Stimulated activated memory B cell treated with anti-CD40 and anti-IgM and Interleukin-4, amounts not matched to agents 10 μg/mL and 1 μg/mL and 100 μg/mL, for 72 hours (primary cell): Measurements from ENCODE around the gene MRPL19.

Source experiments
- ATAC-seq: fragments of 150-1000 bp; cut with Tn5 transposase; 2 replicates; pipeline ENCODE4 v1.10.0; 2021
- H3K27ac Mint-ChIP-seq: one replicate; pipeline ENCODE4 v1.8.0; 2022; ENCODE audit warnings: mild to moderate bottlenecking, mixed read lengths
- H3K27me3 Mint-ChIP-seq: one replicate; pipeline ENCODE4 v1.8.0; 2022; ENCODE audit warnings: mixed read lengths
- H3K36me3 Mint-ChIP-seq: one replicate; pipeline ENCODE4 v1.8.0; 2022; ENCODE audit warnings: mixed read lengths
- H3K4me1 Mint-ChIP-seq: one replicate; pipeline ENCODE4 v1.8.0; 2022; ENCODE audit warnings: mixed read lengths
- H3K4me3 Mint-ChIP-seq: one replicate; pipeline ENCODE4 v1.8.0; 2022; ENCODE audit warnings: mild to moderate bottlenecking, moderate library complexity, mixed read lengths
- H3K9me3 Mint-ChIP-seq: one replicate; pipeline ENCODE4 v1.8.0; 2022; ENCODE audit warnings: mixed read lengths

MRPL19 gene

GRCh38 chr2:75646583-75647425 is at the start of gene MRPL19:
Gene MRPL19 (plus strand): TSS chr2:75646783. CDS start chr2:75646808, 25 bp downstream.
- no peaks in the 10 kb centered on the region for H3K27me3 Mint-ChIP-seq
- H3K9me3 Mint-ChIP-seq, result no peaks in the 10 kb centered on the region
- ATAC-seq, result peak; percentile 97
- H3K4me1 Mint-ChIP-seq, result peaks cover 26% of the 10 kb centered on the region
- H3K36me3 Mint-ChIP-seq, result peaks cover 12% of the 10 kb centered on the region
- peak within 1 kb of the TSS; percentile 97 for H3K4me3 Mint-ChIP-seq
- peak within 1 kb of the TSS; percentile 99 for H3K27ac Mint-ChIP-seq

- Mint-ChIP-seq H3K36me3 (no peaks in the 10 kb centered on the region), H3K4me1 (no peaks in the 10 kb centered on the region), H3K4me3 (no peak overlapping the region), H3K9me3 (no peaks in the 10 kb centered on the region), H3K27me3 (peaks cover 13% of the 10 kb centered on the region), H3K27ac (no peak overlapping the region)
- ATAC-seq, result no peak
Measured at GRCh38 chr2:75596784-75597183, 49.8 kb upstream of the MRPL19 start.

- H3K36me3 Mint-ChIP-seq, result no peaks in the 10 kb centered on the region
- no peaks in the 10 kb centered on the region for H3K4me1 Mint-ChIP-seq
- H3K9me3 Mint-ChIP-seq, result no peaks in the 10 kb centered on the region
- no peak for ATAC-seq
- no peak overlapping the region for H3K27ac Mint-ChIP-seq
- peaks cover 17% of the 10 kb centered on the region for H3K27me3 Mint-ChIP-seq
- H3K4me3 Mint-ChIP-seq, result no peak overlapping the region
Measured at GRCh38 chr2:75597949-75598348, 48.6 kb upstream of the MRPL19 start.

GRCh38 chr2:75598589-75599155 is 47.9 kb upstream of the MRPL19 start:
- Mint-ChIP-seq H3K27ac (no peak overlapping the region), H3K9me3 (no peaks in the 10 kb centered on the region), H3K27me3 (peaks cover 17% of the 10 kb centered on the region), H3K4me1 (no peaks in the 10 kb centered on the region), H3K4me3 (no peak overlapping the region), H3K36me3 (no peaks in the 10 kb centered on the region)
- no peak for ATAC-seq

- Mint-ChIP-seq H3K27me3 (peaks cover 32% of the 10 kb centered on the region), H3K9me3 (no peaks in the 10 kb centered on the region)
- no peak for ATAC-seq
Measured at GRCh38 chr2:75600461-75601011, 46.0 kb upstream of the MRPL19 start.

GRCh38 chr2:75602724-75603342 is 43.8 kb upstream of the MRPL19 start:
- H3K36me3 Mint-ChIP-seq, result no peaks in the 10 kb centered on the region

More at GRCh38 chr2:75600461-75601011, 46.0 kb upstream of the MRPL19 start:
- H3K4me3 Mint-ChIP-seq, result no peak overlapping the region
- peaks cover 8% of the 10 kb centered on the region for H3K4me1 Mint-ChIP-seq
- no peaks in the 10 kb centered on the region for H3K36me3 Mint-ChIP-seq
- no peak overlapping the region for H3K27ac Mint-ChIP-seq

GRCh38 chr2:75603477-75603876 is 43.1 kb upstream of the MRPL19 start:
- Mint-ChIP-seq H3K36me3 (no peaks in the 10 kb centered on the region), H3K27ac (no peak overlapping the region), H3K9me3 (no peaks in the 10 kb centered on the region), H3K27me3 (peaks cover 56% of the 10 kb centered on the region), H3K4me1 (peaks cover 10% of the 10 kb centered on the region), H3K4me3 (no peak overlapping the region)
- ATAC-seq, result no peak

More at GRCh38 chr2:75602724-75603342, 43.8 kb upstream of the MRPL19 start:
- Mint-ChIP-seq H3K27me3 (peaks cover 55% of the 10 kb centered on the region), H3K9me3 (no peaks in the 10 kb centered on the region), H3K4me1 (peaks cover 8% of the 10 kb centered on the region), H3K4me3 (no peak overlapping the region), H3K27ac (no peak overlapping the region)
- ATAC-seq, result no peak

GRCh38 chr2:75604484-75604883 is 42.1 kb upstream of the MRPL19 start:
- no peak overlapping the region for H3K4me3 Mint-ChIP-seq
- no peaks in the 10 kb centered on the region for H3K9me3 Mint-ChIP-seq
- peaks cover 64% of the 10 kb centered on the region for H3K27me3 Mint-ChIP-seq
- no peak overlapping the region for H3K27ac Mint-ChIP-seq
- H3K4me1 Mint-ChIP-seq, result peaks cover 17% of the 10 kb centered on the region
- no peaks in the 10 kb centered on the region for H3K36me3 Mint-ChIP-seq
- no peak for ATAC-seq

- no peak for ATAC-seq
Measured at GRCh38 chr2:75605770-75606529, 40.6 kb upstream of the MRPL19 start.

GRCh38 chr2:75606761-75607399 is 39.7 kb upstream of the MRPL19 start:
- H3K4me1 Mint-ChIP-seq, result peaks cover 17% of the 10 kb centered on the region
- peaks cover 72% of the 10 kb centered on the region for H3K27me3 Mint-ChIP-seq
- H3K9me3 Mint-ChIP-seq, result no peaks in the 10 kb centered on the region
- H3K4me3 Mint-ChIP-seq, result no peak overlapping the region
- no peak overlapping the region for H3K27ac Mint-ChIP-seq
- H3K36me3 Mint-ChIP-seq, result no peaks in the 10 kb centered on the region
- ATAC-seq, result no peak

More at GRCh38 chr2:75605770-75606529, 40.6 kb upstream of the MRPL19 start:
- peaks cover 17% of the 10 kb centered on the region for H3K4me1 Mint-ChIP-seq
- H3K27me3 Mint-ChIP-seq, result peaks cover 72% of the 10 kb centered on the region
- no peak overlapping the region for H3K27ac Mint-ChIP-seq
- no peak overlapping the region for H3K4me3 Mint-ChIP-seq
- H3K9me3 Mint-ChIP-seq, result no peaks in the 10 kb centered on the region
- no peaks in the 10 kb centered on the region for H3K36me3 Mint-ChIP-seq

- no peaks in the 10 kb centered on the region for H3K36me3 Mint-ChIP-seq
- no peak overlapping the region for H3K27ac Mint-ChIP-seq
- H3K4me3 Mint-ChIP-seq, result no peak overlapping the region
- H3K4me1 Mint-ChIP-seq, result peaks cover 17% of the 10 kb centered on the region
- H3K27me3 Mint-ChIP-seq, result peaks cover 73% of the 10 kb centered on the region
- no peaks in the 10 kb centered on the region for H3K9me3 Mint-ChIP-seq
- ATAC-seq, result no peak
Measured at GRCh38 chr2:75607400-75607798, 39.2 kb upstream of the MRPL19 start.

GRCh38 chr2:75607988-75608683 is 38.4 kb upstream of the MRPL19 start:
- ATAC-seq, result peak; percentile 77
- no peak overlapping the region for H3K27ac Mint-ChIP-seq
- H3K4me1 Mint-ChIP-seq, result peaks cover 17% of the 10 kb centered on the region
- H3K36me3 Mint-ChIP-seq, result no peaks in the 10 kb centered on the region
- peaks cover 79% of the 10 kb centered on the region for H3K27me3 Mint-ChIP-seq
- no peaks in the 10 kb centered on the region for H3K9me3 Mint-ChIP-seq
- no peak overlapping the region for H3K4me3 Mint-ChIP-seq

- H3K9me3 Mint-ChIP-seq, result no peaks in the 10 kb centered on the region
- ATAC-seq, result peak; percentile 62
- peaks cover 17% of the 10 kb centered on the region for H3K4me1 Mint-ChIP-seq
- H3K27me3 Mint-ChIP-seq, result peaks cover 79% of the 10 kb centered on the region
- H3K4me3 Mint-ChIP-seq, result peak overlapping the region; percentile 35
- H3K27ac Mint-ChIP-seq, result no peak overlapping the region
- H3K36me3 Mint-ChIP-seq, result no peaks in the 10 kb centered on the region
Measured at GRCh38 chr2:75608684-75609333, 37.8 kb upstream of the MRPL19 start.

- Mint-ChIP-seq H3K27ac (no peak overlapping the region), H3K36me3 (no peaks in the 10 kb centered on the region), H3K4me3 (no peak overlapping the region), H3K4me1 (peaks cover 17% of the 10 kb centered on the region), H3K9me3 (no peaks in the 10 kb centered on the region), H3K27me3 (peaks cover 75% of the 10 kb centered on the region)
- ATAC-seq, result no peak
Measured at GRCh38 chr2:75609334-75609689, 37.3 kb upstream of the MRPL19 start.
